ENCODE data around the gene RPL31.
"Not testable (repeated sequence)": the region's sequence is repeated elsewhere in the genome, so short reads cannot be mapped to it uniquely, and the experiment has no call there.

RPL31 gene

DNA sequence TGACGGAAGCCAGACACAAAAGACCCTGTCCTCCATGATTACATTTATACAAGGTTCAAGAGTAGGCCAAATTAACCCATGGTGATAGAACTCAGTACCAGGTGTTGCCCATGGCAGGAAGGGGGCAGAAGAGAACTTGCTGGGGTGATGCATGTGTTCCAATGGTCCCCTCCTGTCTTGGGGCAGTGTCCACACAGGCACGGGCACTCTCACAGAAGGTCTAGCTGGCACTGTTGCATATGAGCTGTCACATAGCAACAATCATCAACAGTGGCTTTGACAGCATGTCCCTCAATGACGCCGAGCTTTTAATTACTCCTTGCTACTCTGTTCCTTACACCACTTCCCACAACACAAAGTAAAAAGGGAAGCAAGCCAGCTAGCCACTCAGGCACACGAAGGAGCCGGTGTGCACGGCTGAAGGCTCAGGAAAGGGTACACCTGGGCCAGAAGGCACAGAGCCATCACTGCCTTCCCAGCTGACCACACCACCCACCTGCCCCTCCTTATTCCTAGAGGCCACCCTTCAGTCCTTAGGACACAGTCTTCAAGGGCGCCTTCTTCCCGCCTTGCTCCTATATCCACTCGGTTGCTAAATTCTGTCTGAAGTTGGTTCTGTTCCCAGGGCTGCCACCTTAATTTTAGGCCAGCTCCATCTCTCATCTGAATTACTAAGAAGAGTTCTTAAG lies 28.9 kb downstream of the RPL31 start:
- DNase-seq = no peak

GRCh38 chr2:101032084-101032776 lies 30.1 kb downstream of the RPL31 start:
- DNase-seq = no peak

GRCh38 chr2:101036562-101036961 lies 34.5 kb downstream of the RPL31 start:
- DNase-seq = no peak

GRCh38 chr2:101037161-101037755 lies 35.2 kb downstream of the RPL31 start:
- no peak for DNase-seq

GRCh38 chr2:101038455-101039255 lies 36.6 kb downstream of the RPL31 start:
- no peak for DNase-seq

GRCh38 chr2:101040072-101040471 lies 38.0 kb downstream of the RPL31 start:
- no peak for DNase-seq

DNA sequence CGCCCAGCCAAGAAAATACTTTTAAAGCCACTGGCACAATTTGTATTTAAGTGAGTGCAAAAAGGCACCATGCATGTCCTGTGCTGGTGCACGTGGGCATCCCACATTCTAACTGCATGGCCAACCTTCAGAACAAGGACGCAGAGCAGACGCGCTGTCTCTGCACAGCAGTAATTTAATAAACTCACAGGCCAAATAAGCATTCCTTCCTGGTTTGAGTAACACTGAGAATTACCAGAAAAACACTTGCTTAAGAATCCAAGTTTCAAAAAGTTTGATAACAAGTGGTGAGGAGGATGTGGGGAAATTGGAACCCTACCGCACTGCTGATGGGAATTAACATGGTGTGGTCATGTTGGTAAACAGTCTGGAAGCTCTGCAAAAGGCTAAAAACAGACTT lies 38.7 kb downstream of the RPL31 start:
- DNase-seq = no peak

GRCh38 chr2:101041413-101041812 lies 39.3 kb downstream of the RPL31 start:
- DNase-seq = no peak

- no peak for DNase-seq
Measured at GRCh38 chr2:101045330-101045729, 43.2 kb downstream of the RPL31 start.

DNA sequence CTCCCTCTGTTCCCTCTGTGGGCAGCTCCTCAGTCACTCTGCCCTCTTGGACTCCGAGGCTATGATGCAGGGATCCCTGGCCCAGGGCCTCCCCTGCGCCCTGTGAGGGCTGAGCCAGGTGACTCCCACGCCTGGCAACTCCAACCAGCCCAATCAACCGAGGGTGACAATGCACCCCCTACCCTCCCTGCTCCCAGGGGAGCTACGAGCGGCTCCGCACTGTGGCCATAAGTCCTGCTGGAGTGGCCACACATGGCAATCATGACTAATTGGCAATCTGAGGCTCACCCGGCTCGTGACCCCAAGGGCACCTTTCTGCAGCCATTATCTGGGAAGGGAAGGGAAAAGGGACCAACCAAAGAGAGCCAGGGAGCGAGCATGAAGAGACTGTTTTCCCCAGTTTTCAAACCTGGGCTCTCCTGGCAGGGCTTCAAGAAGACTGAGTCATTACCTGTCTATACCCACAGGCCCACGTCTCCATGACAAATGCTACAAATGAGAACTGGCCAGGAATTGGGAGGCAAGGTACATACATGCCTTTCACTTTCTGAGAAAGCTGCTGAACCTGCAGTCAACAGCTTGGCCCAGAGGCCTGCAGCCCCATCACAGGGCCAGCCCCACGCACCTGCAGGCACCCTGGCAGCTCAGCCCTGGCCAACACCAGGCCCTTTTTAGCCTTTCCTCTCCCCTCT lies 45.1 kb downstream of the RPL31 start:
- DNase-seq = no peak

- no peak for DNase-seq
Measured at GRCh38 chr2:101047774-101048173, 45.7 kb downstream of the RPL31 start.

- no peak for DNase-seq
Measured at GRCh38 chr2:101048756-101049155, 46.7 kb downstream of the RPL31 start.

DNA sequence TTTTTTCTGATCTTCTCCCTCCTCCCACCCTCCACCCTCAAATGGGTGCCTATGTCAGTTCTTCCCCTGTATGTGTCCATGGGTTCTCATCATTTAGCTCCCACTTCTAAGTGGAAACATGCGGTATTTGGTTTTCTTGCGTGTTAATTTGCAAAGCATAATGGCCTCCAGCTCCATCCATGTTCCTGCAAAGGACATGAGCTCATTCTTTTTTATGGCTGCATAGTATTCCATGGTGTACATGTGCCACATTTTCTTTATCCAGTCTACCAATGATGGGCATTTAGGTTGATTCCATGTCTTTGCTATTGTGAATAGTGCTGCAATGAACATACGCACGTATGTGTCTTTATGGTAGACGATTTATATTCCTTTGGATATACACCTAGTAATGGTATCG lies 48.8 kb downstream of the RPL31 start:
- DNase-seq = not testable (repeated sequence)

DNA sequence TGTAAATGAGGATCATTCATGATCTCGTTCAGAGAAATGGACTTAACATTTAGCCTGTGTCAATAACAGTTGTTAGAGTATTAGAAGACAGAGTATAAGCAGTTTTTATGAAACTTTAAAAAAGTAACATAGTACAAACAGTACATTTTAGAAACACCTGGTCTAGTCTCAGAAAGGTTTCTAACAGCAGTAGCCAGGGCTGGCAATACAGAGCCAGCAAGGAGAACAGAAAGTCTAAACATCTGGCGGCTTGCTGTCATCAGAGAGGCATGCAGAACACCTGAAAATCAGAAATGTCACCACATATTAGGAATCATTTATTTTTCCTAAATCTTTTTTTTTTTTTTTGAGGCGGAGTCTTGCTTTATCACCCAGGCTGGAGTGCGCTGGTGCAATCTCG lies 50.1 kb downstream of the RPL31 start:
- DNase-seq = no peak

DNA sequence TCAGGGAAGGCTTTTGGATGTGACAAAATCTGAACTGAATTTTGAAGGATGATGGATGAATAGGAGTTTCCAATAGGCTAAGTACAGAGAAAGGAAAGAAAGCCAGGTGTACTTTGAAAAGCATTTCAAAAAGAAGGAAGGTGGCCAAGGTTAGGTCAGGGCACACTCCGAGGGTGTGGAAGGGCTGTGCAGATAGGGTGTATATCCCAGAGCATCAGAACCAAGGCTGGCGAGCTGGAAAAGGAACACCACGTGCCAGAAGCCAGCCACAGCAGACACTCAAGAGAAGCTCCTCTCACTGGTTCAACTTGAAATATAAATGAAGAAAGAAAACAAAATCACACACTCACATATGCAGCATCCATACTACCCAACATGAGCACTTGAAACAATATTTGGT lies 51.0 kb downstream of the RPL31 start:
- no peak for DNase-seq
